MM.1S (cell line): Measurements from ENCODE around the gene CYSTM1.
A peak's percentile ranks its signal among the peaks of the same experiment; 100 is the strongest.

Experiments
- DNase-seq: peaks from one replicate; pipeline ENCODE4 v3.0.0-alpha.2; 2015
- H2AFZ ChIP-seq: fragments of 300-600 bp; sonication (generic); 2 replicates; pipeline ENCODE4 v1.6.0; 2016; ENCODE audit warnings: antibody characterized with exemption, low read length
- H3F3A ChIP-seq: fragments of 300-600 bp; sonication (generic); 2 replicates; pipeline ENCODE4 v1.6.1; 2016; ENCODE audit warnings: mild to moderate bottlenecking, antibody characterized with exemption, low read length, moderate library complexity, mixed read lengths; ENCODE audit not compliant: insufficient read depth
- H3K27ac ChIP-seq: fragments of 300-600 bp; sonication (generic); 2 replicates; pipeline ENCODE4 v1.5.1; 2016; ENCODE audit warnings: mild to moderate bottlenecking, low read length
- H3K27me3 ChIP-seq: fragments of 300-600 bp; sonication (generic); replicated peaks from 2 replicates; pipeline ENCODE4 v1.6.0; 2016; ENCODE audit warnings: low read length; ENCODE audit not compliant: insufficient read depth
- H3K36me3 ChIP-seq: fragments of 300-600 bp; sonication (generic); replicated peaks from 2 replicates; pipeline ENCODE4 v1.6.1; 2016; ENCODE audit warnings: mild to moderate bottlenecking, low read length, mixed read lengths; ENCODE audit not compliant: insufficient read depth
- H3K4me1 ChIP-seq: fragments of 300-600 bp; sonication (generic); 2 replicates; pipeline ENCODE4 v1.6.1; 2016; ENCODE audit warnings: low read length, mixed read lengths
- H3K4me2 ChIP-seq: fragments of 300-600 bp; sonication (generic); 2 replicates; pipeline ENCODE4 v1.6.0; 2016; ENCODE audit warnings: low read depth, low read length
- H3K4me3 ChIP-seq: fragments of 300-600 bp; sonication (generic); 2 replicates; pipeline ENCODE4 v1.5.1; 2016; ENCODE audit warnings: low read length, mixed read lengths
- H3K79me2 ChIP-seq: fragments of 300-600 bp; sonication (generic); 2 replicates; pipeline ENCODE4 v1.6.1; 2016; ENCODE audit warnings: mixed run types, low read length, mixed read lengths
- H3K9ac ChIP-seq: fragments of 300-600 bp; sonication (generic); 2 replicates; pipeline ENCODE4 v1.6.1; 2016; ENCODE audit warnings: low read length, mixed read lengths
- H3K9me2 ChIP-seq: fragments of 300-600 bp; sonication (generic); replicated peaks from 2 replicates; pipeline ENCODE4 v1.6.1; 2016; ENCODE audit warnings: mild to moderate bottlenecking, low read length, mixed read lengths; ENCODE audit not compliant: insufficient read depth
- H3K9me3 ChIP-seq: fragments of 300-600 bp; sonication (generic); replicated peaks from 2 replicates; pipeline ENCODE4 v1.6.1; 2016; ENCODE audit warnings: mild to moderate bottlenecking, low read length, mixed read lengths; ENCODE audit not compliant: insufficient read depth
- H4K20me1 ChIP-seq: fragments of 300-600 bp; sonication (generic); 2 replicates; pipeline ENCODE4 v1.6.1; 2016; ENCODE audit warnings: mild to moderate bottlenecking, low read length, moderate library complexity, mixed read lengths; ENCODE audit not compliant: insufficient read depth
- CTCF ChIP-seq: fragments of 300-600 bp; sonication (generic); IDR thresholded peaks from 2 replicates; pipeline ENCODE4 v1.5.1; 2016; ENCODE audit warnings: antibody characterized with exemption, low read length, mixed read lengths
- EZH2 ChIP-seq: fragments of 300-600 bp; sonication (generic); optimal IDR thresholded peaks from 2 replicates; pipeline ENCODE3; 2017; ENCODE audit warnings: low read depth, mild to moderate bottlenecking, antibody characterized with exemption, low read length, mixed read lengths
- EZH2phosphoT487 ChIP-seq: fragments of 300-600 bp; sonication (generic); IDR thresholded peaks from 2 replicates; pipeline ENCODE4 v1.6.1; 2018; ENCODE audit warnings: antibody characterized with exemption, low read length

CYSTM1 gene

GRCh38 chr5:140208065-140208464 is 33.1 kb downstream of the CYSTM1 start:
- Histone ChIP-seq H3K4me2 (no peak overlapping the region), H3K27ac (no peak overlapping the region), H3K79me2 (no peaks in the 10 kb centered on the region), H3K27me3 (no peaks in the 10 kb centered on the region), H3K9ac (no peak overlapping the region), H3K4me1 (peaks cover 14% of the 10 kb centered on the region), H2AFZ (no peak overlapping the region), H3K36me3 (no peaks in the 10 kb centered on the region), H3K9me2 (no peaks in the 10 kb centered on the region), H3K9me3 (no peaks in the 10 kb centered on the region), H3K4me3 (no peak overlapping the region), H3F3A (no peaks in the 10 kb centered on the region), H4K20me1 (no peaks in the 10 kb centered on the region)
- DNase-seq = no peak
- TF ChIP-seq EZH2 = no peak

- Histone ChIP-seq H4K20me1 (no peaks in the 10 kb centered on the region), H3K4me2 (no peak overlapping the region)
Measured at GRCh38 chr5:140213370-140213983, 38.5 kb downstream of the CYSTM1 start.

GRCh38 chr5:140214831-140215230 is 39.8 kb downstream of the CYSTM1 start:
- H3K9me3 ChIP-seq = no peaks in the 10 kb centered on the region
- H3K9ac ChIP-seq = no peak overlapping the region
- H3K27me3 ChIP-seq = peaks cover 5% of the 10 kb centered on the region
- no peaks in the 10 kb centered on the region for H4K20me1 ChIP-seq
- no peak overlapping the region for H2AFZ ChIP-seq
- no peak overlapping the region for H3K27ac ChIP-seq
- no peak overlapping the region for H3K4me3 ChIP-seq
- no peaks in the 10 kb centered on the region for H3K36me3 ChIP-seq
- no peak overlapping the region for H3K4me2 ChIP-seq
- peak; percentile 85 for DNase-seq
- no peaks in the 10 kb centered on the region; the same call in none of the 2 replicates for H3F3A ChIP-seq
- TF ChIP-seq EZH2 (no peak), EZH2phosphoT487 (no peak), CTCF (no peak)
- H3K79me2 ChIP-seq = no peaks in the 10 kb centered on the region
- H3K4me1 ChIP-seq = peaks cover 17% of the 10 kb centered on the region
- no peaks in the 10 kb centered on the region for H3K9me2 ChIP-seq

More at GRCh38 chr5:140213370-140213983, 38.5 kb downstream of the CYSTM1 start:
- no peaks in the 10 kb centered on the region for H3K9me3 ChIP-seq
- H3K27ac ChIP-seq = no peak overlapping the region
- no peaks in the 10 kb centered on the region for H3K79me2 ChIP-seq
- H3K9me2 ChIP-seq = no peaks in the 10 kb centered on the region
- no peaks in the 10 kb centered on the region for H3K36me3 ChIP-seq
- H3F3A ChIP-seq = no peaks in the 10 kb centered on the region; the same call in none of the 2 replicates
- H3K9ac ChIP-seq = no peak overlapping the region
- H3K4me3 ChIP-seq = no peak overlapping the region
- peaks cover 5% of the 10 kb centered on the region for H3K27me3 ChIP-seq
- H2AFZ ChIP-seq = no peak overlapping the region
- no peak for DNase-seq
- TF ChIP-seq EZH2phosphoT487 (no peak), EZH2 (no peak), CTCF (no peak)
- H3K4me1 ChIP-seq = peaks cover 13% of the 10 kb centered on the region

- no peak for DNase-seq
- Histone ChIP-seq H3K9me3 (no peaks in the 10 kb centered on the region), H3F3A (no peaks in the 10 kb centered on the region; the same call in none of the 2 replicates), H3K9me2 (no peaks in the 10 kb centered on the region), H2AFZ (no peak overlapping the region), H3K4me3 (no peak overlapping the region), H3K9ac (no peak overlapping the region), H3K27ac (no peak overlapping the region), H3K27me3 (peaks cover 5% of the 10 kb centered on the region), H3K4me2 (no peak overlapping the region), H3K4me1 (peaks cover 21% of the 10 kb centered on the region), H3K36me3 (no peaks in the 10 kb centered on the region), H3K79me2 (no peaks in the 10 kb centered on the region), H4K20me1 (no peaks in the 10 kb centered on the region)
- TF ChIP-seq EZH2phosphoT487 (no peak), CTCF (no peak), EZH2 (no peak)
Measured at GRCh38 chr5:140215276-140215675, 40.3 kb downstream of the CYSTM1 start.
